ENCODE measurements around the gene DIP2B.

Gene DIP2B

GRCh38 chr12:50659260-50659659 lies 154.5 kb downstream of the DIP2B start:
- no peak for TF ChIP-seq CTCF (IDR thresholded peaks at IDR 0.05; ENCODE audit: extremely low read depth, missing control alignments)
- no peak for DNase-seq (ENCODE audit: low spot score)

- no peak for TF ChIP-seq CTCF (IDR thresholded peaks at IDR 0.05; ENCODE audit: extremely low read depth, missing control alignments)
- DNase-seq (ENCODE audit: low spot score), result no peak
Measured at GRCh38 chr12:50659690-50660424, 155.1 kb downstream of the DIP2B start.

GRCh38 chr12:50660425-50660822 lies 155.6 kb downstream of the DIP2B start:
- no peak for DNase-seq (ENCODE audit: low spot score)

GRCh38 chr12:50661300-50662115 lies 156.7 kb downstream of the DIP2B start:
- TF ChIP-seq CTCF (IDR thresholded peaks at IDR 0.05; ENCODE audit: extremely low read depth, missing control alignments), result no peak
- peak; percentile 44 for DNase-seq (ENCODE audit: low spot score)

More at GRCh38 chr12:50660425-50660822, 155.6 kb downstream of the DIP2B start:
- no peak for TF ChIP-seq CTCF (IDR thresholded peaks at IDR 0.05; ENCODE audit: extremely low read depth, missing control alignments)

GRCh38 chr12:50662116-50662510 lies 157.3 kb downstream of the DIP2B start:
- DNase-seq (ENCODE audit: low spot score), result no peak
- TF ChIP-seq CTCF (IDR thresholded peaks at IDR 0.05; ENCODE audit: extremely low read depth, missing control alignments), result no peak

- no peak for DNase-seq (ENCODE audit: low spot score)
- TF ChIP-seq CTCF (IDR thresholded peaks at IDR 0.05; ENCODE audit: extremely low read depth, missing control alignments), result no peak
Measured at GRCh38 chr12:50665170-50665569, 160.4 kb downstream of the DIP2B start.

- no peak for DNase-seq (ENCODE audit: low spot score)
- TF ChIP-seq CTCF (IDR thresholded peaks at IDR 0.05; ENCODE audit: extremely low read depth, missing control alignments), result no peak
Measured at GRCh38 chr12:50665609-50666008, 160.8 kb downstream of the DIP2B start.
